ENCODE data around the gene KCNK4. TPM values are rescaled to one million over a fixed set of nuclear protein-coding genes. Genes with fewer than 3 reads are reported as not detected.
A peak's percentile ranks its signal among the peaks of the same experiment; 100 is the strongest.

KCNK4 gene
- total RNA-seq, 1 donor from 2014 or later, result 0.22 TPM

DNA sequence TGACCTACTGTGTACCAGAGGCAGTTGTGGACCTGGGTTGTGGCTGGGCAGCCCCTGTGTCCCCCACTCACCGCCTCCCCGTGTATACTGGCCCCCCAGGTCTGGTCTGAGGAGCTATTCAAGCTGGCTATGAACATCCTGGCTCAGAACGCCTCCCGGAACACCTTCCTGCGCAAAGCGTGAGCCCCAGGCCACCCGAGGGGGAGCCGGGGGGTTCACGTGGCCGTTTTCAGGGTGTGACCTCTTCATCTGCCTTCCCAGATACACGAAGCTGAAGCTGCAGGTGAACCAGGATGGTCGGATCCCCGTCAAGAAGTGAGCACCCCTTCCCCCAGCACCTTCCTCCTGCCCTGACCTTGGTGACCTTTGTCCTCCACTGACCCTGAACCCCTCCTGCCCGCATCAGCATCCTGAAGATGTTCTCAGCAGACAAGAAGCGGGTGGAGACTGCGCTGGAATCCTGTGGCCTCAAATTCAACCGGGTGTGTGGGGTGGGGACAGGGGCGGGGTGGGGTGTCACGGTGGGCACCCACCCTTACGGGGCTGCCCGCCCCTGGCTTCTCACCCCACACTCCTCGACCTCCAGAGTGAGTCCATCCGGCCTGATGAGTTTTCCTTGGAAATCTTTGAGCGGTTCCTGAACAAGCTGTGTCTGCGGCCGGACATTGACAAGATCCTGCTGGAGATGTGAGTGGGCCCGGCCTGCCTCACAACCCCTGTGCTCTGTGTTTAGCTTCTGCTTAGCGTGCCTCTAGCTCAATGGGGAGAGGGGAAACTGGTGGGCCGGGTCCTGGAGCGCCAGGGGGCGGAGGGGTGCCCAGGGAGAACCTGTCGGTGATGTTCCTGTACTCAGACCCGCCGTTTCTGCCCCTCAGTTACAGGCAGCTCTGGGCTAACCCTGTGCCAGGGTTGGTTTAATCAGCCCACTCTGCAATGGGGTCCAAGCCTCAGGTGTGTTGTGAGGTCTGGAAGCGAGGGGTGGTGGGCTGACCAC is 35.7 kb upstream of the KCNK4 start:
- peaks cover 23% of the 10 kb centered on the region for H3K36me3 Mint-ChIP-seq (ENCODE audit: low read depth)
- DNase-seq (ENCODE audit: low spot score), result no peak

DNA sequence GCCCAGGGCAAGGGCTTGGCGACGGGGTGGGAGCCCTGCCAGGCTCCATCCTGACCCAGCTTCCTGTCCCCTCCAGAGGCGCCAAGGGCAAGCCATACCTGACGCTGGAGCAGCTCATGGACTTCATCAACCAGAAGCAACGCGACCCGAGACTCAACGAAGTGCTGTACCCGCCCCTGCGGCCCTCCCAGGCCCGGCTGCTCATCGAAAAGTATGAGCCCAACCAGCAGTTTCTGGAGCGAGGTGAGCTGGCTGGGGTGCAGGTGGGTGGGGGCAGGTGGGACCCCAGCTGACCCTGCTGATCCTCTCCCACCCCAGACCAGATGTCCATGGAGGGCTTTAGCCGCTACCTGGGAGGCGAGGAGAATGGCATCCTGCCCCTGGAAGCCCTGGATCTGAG is 34.8 kb upstream of the KCNK4 start:
- Mint-ChIP-seq H3K27ac (ENCODE audit: unreplicated experiment) (no peak overlapping the region), H3K27me3 (ENCODE audit: low read depth) (no peaks in the 10 kb centered on the region), H3K4me1 (ENCODE audit: low read depth) (peaks cover 19% of the 10 kb centered on the region), H3K9me3 (ENCODE audit: low read depth) (no peaks in the 10 kb centered on the region), H3K36me3 (ENCODE audit: low read depth) (peaks cover 23% of the 10 kb centered on the region), H3K4me3 (ENCODE audit: unreplicated experiment) (no peak overlapping the region)
- TF ChIP-seq CTCF (IDR thresholded peaks at IDR 0.05), result no peak
- DNase-seq (ENCODE audit: low spot score), result no peak

More for the DNA sequence above, 35.7 kb upstream of the KCNK4 start:
- H3K4me1 Mint-ChIP-seq (ENCODE audit: low read depth), result peaks cover 23% of the 10 kb centered on the region
- no peak overlapping the region for H3K27ac Mint-ChIP-seq (ENCODE audit: unreplicated experiment)
- no peaks in the 10 kb centered on the region for H3K27me3 Mint-ChIP-seq (ENCODE audit: low read depth)
- H3K9me3 Mint-ChIP-seq (ENCODE audit: low read depth), result no peaks in the 10 kb centered on the region
- TF ChIP-seq CTCF (IDR thresholded peaks at IDR 0.05), result no peak
- no peak overlapping the region for H3K4me3 Mint-ChIP-seq (ENCODE audit: unreplicated experiment)

DNA sequence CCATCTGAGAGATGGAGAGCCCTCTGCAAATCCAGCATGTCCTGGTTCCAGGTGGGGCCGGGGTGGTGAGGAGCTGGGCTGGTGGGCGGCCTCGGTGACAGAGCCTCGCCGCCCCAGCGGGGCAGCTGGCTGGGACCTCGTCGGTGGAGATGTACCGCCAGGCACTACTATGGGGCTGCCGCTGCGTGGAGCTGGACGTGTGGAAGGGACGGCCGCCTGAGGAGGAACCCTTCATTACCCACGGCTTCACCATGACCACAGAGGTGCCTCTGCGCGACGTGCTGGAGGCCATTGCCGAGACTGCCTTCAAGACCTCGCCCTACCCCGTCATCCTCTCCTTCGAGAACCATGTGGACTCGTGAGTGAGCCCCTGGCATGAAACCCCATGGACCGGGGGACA is 32.7 kb upstream of the KCNK4 start:
- Mint-ChIP-seq H3K27me3 (ENCODE audit: low read depth) (no peaks in the 10 kb centered on the region), H3K4me3 (ENCODE audit: unreplicated experiment) (no peak overlapping the region), H3K4me1 (ENCODE audit: low read depth) (peaks cover 14% of the 10 kb centered on the region), H3K9me3 (ENCODE audit: low read depth) (no peaks in the 10 kb centered on the region), H3K36me3 (ENCODE audit: low read depth) (peaks cover 33% of the 10 kb centered on the region), H3K27ac (ENCODE audit: unreplicated experiment) (no peak overlapping the region)
- TF ChIP-seq CTCF (IDR thresholded peaks at IDR 0.05), result no peak
- peak; percentile 87 for DNase-seq (ENCODE audit: low spot score)

DNA sequence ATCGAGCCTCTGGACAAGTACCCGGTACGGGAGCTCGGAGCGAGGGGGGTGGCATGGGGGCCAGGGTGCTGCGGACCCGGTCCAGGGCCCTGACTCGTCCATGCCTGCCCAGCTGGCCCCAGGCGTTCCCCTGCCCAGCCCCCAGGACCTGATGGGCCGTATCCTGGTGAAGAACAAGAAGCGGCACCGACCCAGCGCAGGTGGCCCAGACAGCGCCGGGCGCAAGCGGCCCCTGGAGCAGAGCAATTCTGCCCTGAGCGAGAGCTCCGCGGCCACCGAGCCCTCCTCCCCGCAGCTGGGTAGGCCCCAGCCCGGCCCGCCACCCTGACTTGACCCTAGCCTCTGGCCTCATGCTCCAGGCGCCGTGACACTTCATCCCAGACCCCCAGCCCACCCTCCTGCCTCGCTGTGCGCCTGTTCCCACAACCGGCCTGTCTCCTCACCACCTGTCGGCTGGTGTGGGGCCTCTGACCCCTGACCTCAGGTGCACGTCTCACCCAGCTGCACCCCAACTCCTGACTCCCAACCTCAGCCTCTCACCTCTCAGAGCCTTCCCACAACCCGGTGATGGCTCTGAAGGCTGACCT is 32.1 kb upstream of the KCNK4 start:
- DNase-seq (ENCODE audit: low spot score), result no peak
- Mint-ChIP-seq H3K27me3 (ENCODE audit: low read depth) (no peaks in the 10 kb centered on the region), H3K4me1 (ENCODE audit: low read depth) (peaks cover 7% of the 10 kb centered on the region), H3K27ac (ENCODE audit: unreplicated experiment) (no peak overlapping the region), H3K4me3 (ENCODE audit: unreplicated experiment) (no peak overlapping the region), H3K36me3 (ENCODE audit: low read depth) (peaks cover 34% of the 10 kb centered on the region), H3K9me3 (ENCODE audit: low read depth) (no peaks in the 10 kb centered on the region)
- no peak for TF ChIP-seq CTCF (IDR thresholded peaks at IDR 0.05)

DNA sequence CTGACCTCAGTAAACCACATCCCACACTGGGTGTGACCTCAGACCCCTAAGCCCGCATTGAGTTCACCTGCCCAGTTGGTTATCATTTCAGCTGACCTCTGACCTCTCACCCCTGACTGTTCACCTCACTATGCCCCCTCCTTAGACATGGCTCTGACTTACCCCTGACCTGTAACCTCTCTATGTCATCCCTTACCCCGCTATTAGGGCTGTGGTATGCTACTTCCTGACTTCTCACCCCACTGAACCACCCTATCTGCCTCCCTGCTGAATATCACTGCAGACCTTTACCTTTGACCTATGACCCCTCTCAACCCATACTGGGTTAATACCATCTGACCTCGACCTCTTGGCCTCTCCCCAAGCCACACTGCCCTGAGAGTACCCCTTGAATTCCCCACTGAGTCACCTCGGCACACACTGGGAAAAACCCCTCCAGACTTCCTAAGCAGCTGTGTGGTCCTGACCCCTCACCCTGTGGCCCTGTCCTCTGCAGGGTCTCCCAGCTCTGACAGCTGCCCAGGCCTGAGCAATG is 31.5 kb upstream of the KCNK4 start:
- TF ChIP-seq CTCF (IDR thresholded peaks at IDR 0.05), result no peak
- no peak overlapping the region for H3K27ac Mint-ChIP-seq (ENCODE audit: unreplicated experiment)
- H3K9me3 Mint-ChIP-seq (ENCODE audit: low read depth), result no peaks in the 10 kb centered on the region
- H3K27me3 Mint-ChIP-seq (ENCODE audit: low read depth), result no peaks in the 10 kb centered on the region
- H3K4me1 Mint-ChIP-seq (ENCODE audit: low read depth), result peaks cover 5% of the 10 kb centered on the region
- H3K36me3 Mint-ChIP-seq (ENCODE audit: low read depth), result peaks cover 34% of the 10 kb centered on the region
- H3K4me3 Mint-ChIP-seq (ENCODE audit: unreplicated experiment), result no peak overlapping the region
- no peak for DNase-seq (ENCODE audit: low spot score)

All from chondrocyte (in vitro differentiated cells).